Effector memory CD4-positive, alpha-beta T cell (primary cell): ENCODE results near the gene MED14.

Source experiments
- DNase-seq, 3 donors: peaks; one replicate each; pipeline ENCODE4 v3.0.0-alpha.2; 2020
- H3K27ac ChIP-seq: 2 replicates; pipeline ENCODE4 v1.7.0; 2013; ENCODE audit warnings: mild to moderate bottlenecking, low read length, moderate library complexity; ENCODE audit not compliant: insufficient read depth, poor library complexity, severe bottlenecking
- H3K27me3 ChIP-seq: replicated peaks from 2 replicates; pipeline ENCODE4 v1.7.0; 2013; ENCODE audit warnings: mild to moderate bottlenecking, low read length; ENCODE audit not compliant: insufficient read depth, control insufficient read depth, poor library complexity, severe bottlenecking
- H3K36me3 ChIP-seq: 2 replicates; pipeline ENCODE4 v1.7.0; 2013; ENCODE audit warnings: mild to moderate bottlenecking, low read length, moderate library complexity; ENCODE audit not compliant: control insufficient read depth, insufficient read depth
- H3K4me1 ChIP-seq: 2 replicates; pipeline ENCODE4 v1.7.0; 2013; ENCODE audit warnings: low read length, mild to moderate bottlenecking; ENCODE audit not compliant: control insufficient read depth, insufficient read depth, poor library complexity, severe bottlenecking
- H3K4me3 ChIP-seq: 2 replicates; pipeline ENCODE4 v1.7.0; 2013; ENCODE audit warnings: low read length, low read depth, mild to moderate bottlenecking; ENCODE audit not compliant: insufficient read depth, poor library complexity, severe bottlenecking
- H3K9me3 ChIP-seq: 2 replicates; pipeline ENCODE4 v1.7.0; 2013; ENCODE audit warnings: mild to moderate bottlenecking, low read length, moderate library complexity; ENCODE audit not compliant: control insufficient read depth

MED14 gene

DNA sequence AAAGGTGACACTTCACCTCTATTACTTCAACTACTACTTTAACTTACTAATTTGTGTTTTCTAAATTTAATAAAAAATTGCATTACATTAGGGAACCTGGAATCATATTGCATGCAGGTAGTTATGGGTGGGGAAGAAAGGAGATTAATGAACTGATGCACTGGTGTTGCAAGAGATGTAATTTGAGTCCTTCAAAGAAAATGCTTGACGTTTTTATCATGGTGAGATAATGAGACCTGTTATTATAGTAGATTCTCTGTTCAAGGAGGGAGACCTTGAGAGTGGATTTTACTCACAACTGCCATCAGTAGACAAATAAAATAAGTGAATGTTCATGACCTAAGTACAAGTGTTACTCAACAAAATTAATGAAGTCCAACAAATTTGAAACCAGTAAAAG, 26.4 kb upstream of the MED14 start:
- no peaks in the 10 kb centered on the region for H3K9me3 ChIP-seq
- no peak for DNase-seq
- no peak overlapping the region for H3K4me3 ChIP-seq
- no peak overlapping the region for H3K27ac ChIP-seq
- H3K27me3 ChIP-seq, result no peaks in the 10 kb centered on the region
- no peaks in the 10 kb centered on the region for H3K36me3 ChIP-seq
- no peaks in the 10 kb centered on the region for H3K4me1 ChIP-seq

DNA sequence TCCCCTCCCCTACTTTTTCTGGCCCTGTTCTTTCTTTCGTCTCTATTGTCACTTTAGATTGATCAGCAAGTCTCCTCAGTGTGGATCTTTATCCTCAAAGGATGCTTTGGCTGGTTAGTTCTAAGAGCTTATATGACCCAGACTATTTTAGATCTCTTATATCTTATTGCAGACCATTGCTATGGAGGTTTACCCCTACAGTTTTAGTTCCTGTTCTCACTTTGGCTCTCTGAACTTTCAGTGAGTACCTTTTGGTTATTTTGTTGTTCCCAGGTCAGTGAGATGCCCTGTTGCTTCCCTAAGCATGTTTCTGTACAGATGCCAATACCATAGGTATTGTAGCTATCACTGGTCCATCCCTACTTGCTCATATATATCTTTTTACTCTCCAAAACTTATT, 24.0 kb upstream of the MED14 start:
- Histone ChIP-seq H3K4me3 (no peak overlapping the region), H3K27ac (no peak overlapping the region), H3K27me3 (no peaks in the 10 kb centered on the region), H3K4me1 (no peaks in the 10 kb centered on the region), H3K36me3 (no peaks in the 10 kb centered on the region), H3K9me3 (no peaks in the 10 kb centered on the region)
- DNase-seq, result no peak

DNA sequence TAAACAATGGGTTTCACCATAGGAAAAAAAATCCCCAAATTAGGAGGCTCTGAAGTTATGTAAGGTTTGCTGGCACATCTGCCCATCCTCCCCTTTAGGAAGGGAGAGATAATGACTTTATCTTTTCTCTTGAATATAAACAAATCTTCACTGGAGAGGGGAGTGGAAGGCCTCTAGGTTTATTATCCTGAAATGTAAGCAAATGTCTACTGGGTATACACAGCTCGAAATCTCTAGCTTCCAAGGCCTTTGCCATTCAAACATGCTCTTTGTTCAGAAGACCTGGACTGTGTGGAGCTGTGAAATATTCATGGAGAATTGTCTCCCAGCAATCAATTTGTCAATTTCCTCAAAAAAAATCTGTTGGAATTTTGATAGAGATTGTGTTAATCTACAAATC, 21.7 kb upstream of the MED14 start:
- Histone ChIP-seq H3K4me1 (no peaks in the 10 kb centered on the region), H3K4me3 (no peak overlapping the region), H3K27ac (no peak overlapping the region), H3K36me3 (no peaks in the 10 kb centered on the region), H3K9me3 (no peaks in the 10 kb centered on the region), H3K27me3 (no peaks in the 10 kb centered on the region)
- DNase-seq, result no peak

DNA sequence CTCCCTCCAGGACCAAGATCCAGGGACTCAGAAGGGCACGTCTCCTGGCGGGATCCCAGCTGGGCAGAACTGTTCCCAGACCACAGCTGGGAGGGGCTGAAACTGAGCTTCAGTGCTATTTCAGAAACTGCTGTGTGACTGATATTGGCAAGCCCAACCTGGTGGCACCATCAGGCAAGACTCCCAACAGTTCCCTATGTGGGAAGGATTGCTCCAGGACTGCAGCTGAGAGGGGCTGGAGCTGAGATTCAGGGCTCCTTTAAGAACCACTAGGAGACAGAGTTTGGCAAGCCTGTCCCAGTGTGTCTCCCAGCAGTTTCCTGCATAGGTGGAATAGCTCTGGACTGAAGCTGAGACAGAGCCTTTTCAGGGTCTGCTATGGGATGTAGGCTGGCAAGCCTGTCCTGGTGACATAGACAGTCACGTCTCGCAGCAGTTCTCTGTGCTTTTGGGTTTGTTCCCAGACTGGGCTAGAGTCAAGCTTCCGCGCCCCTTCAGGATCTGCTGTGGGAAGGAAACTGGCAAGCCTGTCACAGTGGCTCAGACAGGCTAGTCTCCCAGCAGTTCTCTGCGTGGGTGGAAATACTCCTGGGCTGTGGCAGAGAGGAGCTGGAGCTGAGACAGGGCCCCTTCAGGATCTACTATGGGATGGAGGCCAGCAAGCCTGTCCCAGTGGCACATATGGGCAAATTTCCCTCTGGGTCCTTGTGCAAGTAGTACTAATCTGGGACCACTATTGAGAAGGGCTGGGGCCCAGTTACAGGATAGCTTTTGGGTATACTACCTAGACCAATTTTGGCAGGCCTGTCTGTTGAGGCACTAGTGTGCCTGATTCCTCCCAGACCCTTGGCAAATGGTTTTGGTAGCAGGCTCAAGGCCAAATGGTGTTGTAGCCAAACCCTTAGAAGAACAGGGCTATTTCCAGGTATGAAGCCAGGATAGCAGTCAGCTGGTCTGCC, 20.2 kb upstream of the MED14 start:
- H3K9me3 ChIP-seq, result no peaks in the 10 kb centered on the region
- no peaks in the 10 kb centered on the region for H3K36me3 ChIP-seq
- no peak overlapping the region for H3K27ac ChIP-seq
- no peak overlapping the region for H3K4me3 ChIP-seq
- H3K27me3 ChIP-seq, result no peaks in the 10 kb centered on the region
- DNase-seq, result no peak
- no peaks in the 10 kb centered on the region for H3K4me1 ChIP-seq

DNA sequence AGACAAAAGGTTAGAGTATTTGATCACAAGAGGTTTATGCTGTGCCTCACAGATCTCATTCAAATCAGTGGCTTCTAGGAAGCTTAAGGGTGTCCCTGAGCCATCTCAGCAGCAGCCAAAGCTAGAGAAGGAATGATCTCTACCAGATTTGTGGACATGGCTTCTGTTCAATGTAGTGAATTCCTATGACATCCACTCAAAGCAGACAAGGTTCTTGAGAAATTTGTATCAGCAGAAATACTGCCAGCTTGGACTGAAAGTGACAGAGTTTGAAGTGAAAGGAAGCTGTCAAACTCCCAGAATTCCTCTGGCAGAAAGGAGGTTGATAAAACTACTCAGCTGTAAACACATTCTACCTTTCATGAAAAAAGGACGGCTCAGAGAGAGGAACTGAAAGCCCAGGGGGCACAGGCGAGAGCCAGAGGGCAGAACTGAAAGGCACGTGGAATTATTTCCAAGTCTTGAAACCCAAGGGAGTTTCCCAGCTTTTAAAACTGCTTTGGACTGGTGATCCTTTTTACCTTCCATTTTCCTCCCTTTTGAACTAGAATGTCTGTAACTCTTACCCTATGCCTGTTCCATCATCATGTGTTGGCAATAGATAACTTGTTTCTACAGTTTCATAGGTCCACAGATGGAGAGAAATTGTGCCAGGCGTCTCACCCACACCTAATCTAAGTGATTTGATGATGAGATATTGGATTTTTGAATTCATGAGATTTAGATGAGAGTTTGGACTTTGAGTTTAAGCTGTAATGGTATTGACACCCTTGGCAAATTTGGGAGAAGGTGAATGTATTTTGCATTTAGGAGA, 14.5 kb upstream of the MED14 start:
- Histone ChIP-seq H3K4me1 (no peaks in the 10 kb centered on the region), H3K9me3 (no peaks in the 10 kb centered on the region), H3K36me3 (no peaks in the 10 kb centered on the region), H3K4me3 (no peak overlapping the region), H3K27me3 (no peaks in the 10 kb centered on the region), H3K27ac (no peak overlapping the region)
- DNase-seq, result no peak

DNA sequence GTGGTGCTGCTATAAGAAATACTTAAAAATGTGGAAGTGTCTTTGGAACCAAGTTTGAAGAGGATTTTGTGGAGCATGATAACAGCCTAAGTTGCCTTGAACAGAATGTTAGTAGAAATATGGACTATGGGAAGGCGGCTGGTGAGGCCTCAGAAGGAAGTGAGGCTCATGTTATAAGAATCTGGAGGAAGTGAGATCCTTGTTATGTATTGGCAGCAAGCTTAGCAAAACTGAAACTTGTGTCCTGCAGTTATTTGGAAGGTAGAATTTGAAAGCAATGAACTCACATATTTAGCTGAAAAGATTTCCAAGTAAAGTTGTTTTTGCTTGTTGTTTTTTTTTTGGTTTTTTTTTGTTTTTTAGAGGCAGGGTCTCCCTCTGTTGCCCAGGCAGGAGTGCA, 13.6 kb upstream of the MED14 start:
- H3K4me3 ChIP-seq, result no peak overlapping the region
- no peaks in the 10 kb centered on the region for H3K9me3 ChIP-seq
- H3K27ac ChIP-seq, result no peak overlapping the region
- no peaks in the 10 kb centered on the region for H3K4me1 ChIP-seq
- no peak for DNase-seq
- no peaks in the 10 kb centered on the region for H3K36me3 ChIP-seq
- no peaks in the 10 kb centered on the region for H3K27me3 ChIP-seq

DNA sequence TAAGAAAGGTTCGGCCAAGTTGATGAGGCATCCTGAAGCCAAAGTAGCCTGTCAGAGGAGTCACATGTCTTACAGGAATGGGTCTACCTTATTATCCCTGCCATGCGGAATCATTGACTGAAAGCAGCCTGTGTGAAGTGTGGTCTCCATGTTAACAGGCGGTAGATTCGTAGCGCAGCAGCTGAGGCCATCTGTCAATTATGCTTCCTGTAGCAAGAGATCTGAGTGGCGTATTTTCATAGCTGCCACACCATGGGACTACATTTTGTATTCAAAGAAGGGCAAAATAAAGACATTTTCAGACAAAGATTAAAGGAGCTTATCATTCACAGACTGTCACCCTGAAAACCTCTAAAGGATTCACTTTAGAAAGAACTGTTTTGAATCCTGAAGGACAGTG, 11.2 kb upstream of the MED14 start:
- no peaks in the 10 kb centered on the region for H3K9me3 ChIP-seq
- H3K27ac ChIP-seq, result no peak overlapping the region
- H3K4me3 ChIP-seq, result no peak overlapping the region
- no peak for DNase-seq
- no peaks in the 10 kb centered on the region for H3K36me3 ChIP-seq
- peaks cover 3% of the 10 kb centered on the region for H3K27me3 ChIP-seq
- H3K4me1 ChIP-seq, result no peaks in the 10 kb centered on the region

DNA sequence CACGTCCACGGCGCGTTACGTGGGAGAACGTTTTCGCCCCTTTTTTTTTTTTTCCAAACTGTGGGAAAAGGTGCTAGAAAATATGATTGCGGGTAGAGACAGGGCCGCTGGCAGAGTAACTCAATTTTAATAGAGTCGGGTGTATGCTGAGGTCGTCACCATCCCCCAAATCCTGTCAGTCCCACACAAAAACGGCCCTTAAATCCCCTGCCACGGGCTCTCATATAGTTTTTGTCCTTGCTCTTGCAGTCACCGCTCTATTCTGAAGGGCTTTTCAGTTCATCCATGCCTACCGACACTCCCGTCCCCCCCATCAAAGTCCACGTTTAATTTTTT, 796 bp upstream of the MED14 start:
- Histone ChIP-seq H3K36me3 (no peaks in the 10 kb centered on the region), H3K9me3 (no peaks in the 10 kb centered on the region), H3K4me1 (peaks cover 12% of the 10 kb centered on the region), H3K27me3 (no peaks in the 10 kb centered on the region), H3K27ac (peak overlapping the region; percentile 91), H3K4me3 (peak overlapping the region; percentile 79)
- DNase-seq, result no peak

DNA sequence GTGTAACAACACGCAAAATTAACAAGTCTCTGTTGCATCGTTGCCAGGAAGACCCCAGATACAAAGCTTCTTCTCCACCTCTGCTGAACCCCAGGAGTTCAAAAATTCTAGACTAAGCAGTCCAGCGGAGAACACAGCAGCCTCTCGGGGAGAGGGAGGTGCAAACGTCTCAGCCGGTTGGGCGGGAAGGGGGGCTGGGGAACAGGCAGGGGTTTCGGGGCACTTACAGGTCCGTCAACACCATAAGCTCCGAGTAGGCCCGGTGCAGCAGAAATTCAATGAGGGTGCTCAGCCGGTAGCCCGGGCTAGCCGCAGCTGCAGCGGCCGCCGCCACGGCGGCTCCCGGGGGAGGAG, 394 bp downstream of the MED14 start:
- no peaks in the 10 kb centered on the region for H3K36me3 ChIP-seq
- no peaks in the 10 kb centered on the region for H3K27me3 ChIP-seq
- H3K4me3 ChIP-seq, result peak overlapping the region; percentile 79
- H3K9me3 ChIP-seq, result no peaks in the 10 kb centered on the region
- H3K4me1 ChIP-seq, result peaks cover 12% of the 10 kb centered on the region
- H3K27ac ChIP-seq, result peak overlapping the region; percentile 91
- peak in 1 of 3 donors; percentile 12 for DNase-seq

DNA sequence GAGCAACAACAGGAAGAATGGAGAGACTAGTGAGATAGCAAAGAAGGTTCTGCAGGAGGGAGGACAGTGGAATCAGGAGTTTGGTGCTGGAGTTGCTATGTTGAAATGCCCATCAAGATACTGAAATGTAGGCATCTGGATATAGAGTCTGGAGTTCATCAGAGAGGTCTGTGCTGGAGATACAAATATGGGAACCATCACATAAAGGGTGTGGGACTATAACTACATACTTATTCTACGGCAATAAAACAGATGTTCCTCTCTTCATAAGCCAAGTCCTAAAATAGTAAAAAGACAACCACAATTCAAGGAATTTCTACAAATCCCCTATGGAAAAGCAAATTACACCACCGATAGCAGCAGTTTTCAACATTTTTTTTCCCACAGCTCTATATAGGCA, 1.6 kb downstream of the MED14 start:
- no peaks in the 10 kb centered on the region for H3K9me3 ChIP-seq
- no peak overlapping the region for H3K4me3 ChIP-seq
- no peaks in the 10 kb centered on the region for H3K36me3 ChIP-seq
- no peaks in the 10 kb centered on the region for H3K27me3 ChIP-seq
- H3K4me1 ChIP-seq, result peaks cover 12% of the 10 kb centered on the region
- H3K27ac ChIP-seq, result peak overlapping the region; percentile 91
- DNase-seq, result no peak
